Endothelial cell of umbilical vein (primary cell): ENCODE results near the gene EFNA4. TPM values are rescaled to one million over a fixed set of nuclear protein-coding genes. Genes with fewer than 3 reads are reported as not detected.

Experiments
- BruUV-seq: library from RNA; stranded (reverse); fragments of 400-500 nt; replicated peaks from 2 replicates; lab custom pipeline; 2021; lab: Mats Ljungman, UMichigan
- CTCF ChIA-PET: fragments of 300-600, 350-600 bp; sonication (Branson Sonifier 250); formaldehyde crosslinking; loops from one replicate; lab custom pipeline; 2021; ENCODE audit warnings: antibody characterized with exemption, inconsistent platforms; lab: Charles Lee
- POLR2A ChIA-PET: fragments of 300-600, 350-600 bp; sonication (Branson Sonifier 250); formaldehyde crosslinking; loops from one replicate; lab custom pipeline; 2021; ENCODE audit warnings: antibody characterized with exemption, inconsistent platforms; lab: Charles Lee
- DNase-seq: peaks from one replicate; pipeline ENCODE4 v3.0.0-alpha.2; 2011; ENCODE audit warnings: low read depth, low spot score
- FAIRE-seq: peaks from 2 replicates; lab custom pipeline; 2011; peaks lifted over from hg19 to GRCh38; lab: Jason Lieb, UNC
- H2AFZ ChIP-seq: 2 replicates; pipeline ENCODE4 v1.6.0; 2012; ENCODE audit warnings: low read depth, low read length, control low read depth, inconsistent platforms
- H3K27ac ChIP-seq: 2 replicates; pipeline ENCODE4 v1.5.1; 2011; ENCODE audit warnings: low read depth, mild to moderate bottlenecking, control low read depth, low read length, moderate library complexity; ENCODE audit not compliant: insufficient read depth
- H3K27me3 ChIP-seq, 2 experiments: 2 replicates each; pipeline versions ENCODE4 v1.6.0 to v1.6.1; 2011; ENCODE audit warnings: low read length in 2 of 2, mixed read lengths in 1 of 2; ENCODE audit not compliant: control insufficient read depth in 2 of 2, insufficient read depth in 2 of 2
- H3K36me3 ChIP-seq, 2 experiments: 2 replicates in 1 of 2; 3 replicates in 1 of 2; pipeline ENCODE4 v1.5.1; 2011; ENCODE audit warnings: low read length in 2 of 2, mild to moderate bottlenecking in 1 of 2, moderate library complexity in 1 of 2; ENCODE audit not compliant: control insufficient read depth in 2 of 2, insufficient read depth in 2 of 2; ENCODE audit errors: extremely low read depth in 1 of 2
- H3K4me1 ChIP-seq: 3 replicates; pipeline ENCODE4 v1.5.1; 2011; ENCODE audit warnings: mild to moderate bottlenecking, low read length; ENCODE audit not compliant: control insufficient read depth, insufficient read depth; ENCODE audit errors: extremely low read depth
- H3K4me2 ChIP-seq: 2 replicates; pipeline ENCODE4 v1.6.1; 2011; ENCODE audit warnings: low read length, control low read depth, mixed read lengths; ENCODE audit not compliant: insufficient read depth
- H3K4me3 ChIP-seq, 3 experiments: fragments of 200-600 bp in 1 of 3; sonication (generic), shearing (Covaris generic) in 1 of 3; replicated peaks in 1 of 3; 2 replicates each; pipeline ENCODE4 v1.5.1; 2011 to 2016; ENCODE audit warnings: control low read depth in 3 of 3, low read length in 3 of 3, mild to moderate bottlenecking in 2 of 3, inconsistent platforms in 1 of 3, low read depth in 1 of 3, moderate library complexity in 1 of 3; ENCODE audit not compliant: insufficient read depth in 1 of 3
- H3K79me2 ChIP-seq: 2 replicates; pipeline ENCODE4 v1.6.0; 2012; ENCODE audit warnings: low read length, inconsistent platforms; ENCODE audit not compliant: control insufficient read depth, insufficient read depth
- H3K9ac ChIP-seq: replicated peaks from 2 replicates; pipeline ENCODE3; 2011; ENCODE audit warnings: low read length, control low read depth; ENCODE audit not compliant: insufficient read depth; ENCODE audit errors: extremely low read depth
- H3K9me1 ChIP-seq: replicated peaks from 3 replicates; pipeline ENCODE4 v1.6.0; 2011; ENCODE audit warnings: mild to moderate bottlenecking, low read length; ENCODE audit not compliant: control insufficient read depth, insufficient read depth; ENCODE audit errors: extremely low read depth
- H3K9me3 ChIP-seq: replicated peaks from 2 replicates; pipeline ENCODE4 v1.5.1; 2012; ENCODE audit warnings: low read length, inconsistent platforms; ENCODE audit not compliant: control insufficient read depth, insufficient read depth
- H4K20me1 ChIP-seq: replicated peaks from 2 replicates; pipeline ENCODE3; 2011; ENCODE audit warnings: mild to moderate bottlenecking, low read length; ENCODE audit not compliant: control insufficient read depth, insufficient read depth; ENCODE audit errors: extremely low read depth
- CTCF ChIP-seq, 2 donors: IDR thresholded peaks; 1 replicate in 1 of 2; 2 replicates in 1 of 2; pipeline ENCODE4 v1.5.1; 2011; ENCODE audit warnings: low read length in 2 of 2, mild to moderate bottlenecking in 2 of 2, moderate library complexity in 2 of 2, control low read depth in 1 of 2, inconsistent platforms in 1 of 2, low read depth in 1 of 2; ENCODE audit not compliant: insufficient read depth in 1 of 2; ENCODE audit errors: extremely low read depth in 1 of 2
- EZH2 ChIP-seq: IDR thresholded peaks from 2 replicates; pipeline ENCODE4 v1.6.1; 2012; ENCODE audit warnings: borderline replicate concordance, low read depth, mild to moderate bottlenecking, moderate library complexity, low read length, inconsistent platforms; ENCODE audit not compliant: severe bottlenecking
- FOS ChIP-seq: IDR thresholded peaks from 2 replicates; pipeline ENCODE4 v1.6.1; 2011; ENCODE audit warnings: mild to moderate bottlenecking, low read length, moderate library complexity, borderline replicate concordance; ENCODE audit not compliant: insufficient read depth
- GATA2 ChIP-seq: IDR thresholded peaks from 2 replicates; pipeline ENCODE4 v1.7.0; 2011; ENCODE audit warnings: low read depth, mild to moderate bottlenecking, moderate library complexity, mixed read lengths, low read length; ENCODE audit not compliant: insufficient read length, insufficient read depth
- JUN ChIP-seq: IDR thresholded peaks from 2 replicates; pipeline ENCODE4 v1.6.1; 2011; ENCODE audit warnings: borderline replicate concordance, low read depth; ENCODE audit not compliant: insufficient read length, insufficient read depth
- MAX ChIP-seq: IDR thresholded peaks from 2 replicates; pipeline ENCODE4 v1.6.1; 2011; ENCODE audit not compliant: insufficient read depth, insufficient read length
- MYC ChIP-seq: IDR thresholded peaks from one replicate; pipeline ENCODE4 v1.6.1; 2011; ENCODE audit warnings: mild to moderate bottlenecking, low read depth, low read length
- POLR2A ChIP-seq: IDR thresholded peaks from 2 replicates; pipeline ENCODE4 v1.6.1; 2012; ENCODE audit warnings: low read depth, mild to moderate bottlenecking, control low read depth, low read length
- POLR2AphosphoS5 ChIP-seq: IDR thresholded peaks from 2 replicates; pipeline ENCODE4 v1.6.1; 2012; ENCODE audit warnings: low read depth, mild to moderate bottlenecking, control low read depth, low read length, moderate library complexity; ENCODE audit not compliant: insufficient read depth
- dilution Hi-C: fragments of 300-500 bp; cut with MboI; formaldehyde crosslinking; loops from one replicate; pipeline ENCODE4 v1.15.0; 2019; ENCODE audit warnings: low sequenced_read_pairs; ENCODE audit not compliant: extremely low pct_ligation_motif_present
- intact Hi-C: fragments of 100-400 bp; cut with micrococcal nuclease; formaldehyde crosslinking; loops from one replicate; pipeline ENCODE4 v1.10.0; 2022
- polyA plus RNA-seq, 4 experiments: library from polyadenylated mRNA; depleted of rRNA in 3 of 4; stranded (reverse) in 3 of 4; unstranded in 1 of 4; fragments of >200 nt; gene quantifications; 2 replicates each; pipeline versions ENCODE4 v1.2.1 to v1.2.3, GENCODE V29; 2011 to 2012; ENCODE audit warnings: missing spikeins in 1 of 4
- total RNA-seq: library from RNA; stranded (reverse); gene quantifications from 2 replicates; pipeline ENCODE4 v1.2.3, GENCODE V29; 2021

Gene EFNA4
- total and polyA plus RNA-seq, 2 donors (not counting 3 experiments of a cell fraction or from before 2014, with no cell fraction given), result 16.5 to 25.2 TPM

DNA sequence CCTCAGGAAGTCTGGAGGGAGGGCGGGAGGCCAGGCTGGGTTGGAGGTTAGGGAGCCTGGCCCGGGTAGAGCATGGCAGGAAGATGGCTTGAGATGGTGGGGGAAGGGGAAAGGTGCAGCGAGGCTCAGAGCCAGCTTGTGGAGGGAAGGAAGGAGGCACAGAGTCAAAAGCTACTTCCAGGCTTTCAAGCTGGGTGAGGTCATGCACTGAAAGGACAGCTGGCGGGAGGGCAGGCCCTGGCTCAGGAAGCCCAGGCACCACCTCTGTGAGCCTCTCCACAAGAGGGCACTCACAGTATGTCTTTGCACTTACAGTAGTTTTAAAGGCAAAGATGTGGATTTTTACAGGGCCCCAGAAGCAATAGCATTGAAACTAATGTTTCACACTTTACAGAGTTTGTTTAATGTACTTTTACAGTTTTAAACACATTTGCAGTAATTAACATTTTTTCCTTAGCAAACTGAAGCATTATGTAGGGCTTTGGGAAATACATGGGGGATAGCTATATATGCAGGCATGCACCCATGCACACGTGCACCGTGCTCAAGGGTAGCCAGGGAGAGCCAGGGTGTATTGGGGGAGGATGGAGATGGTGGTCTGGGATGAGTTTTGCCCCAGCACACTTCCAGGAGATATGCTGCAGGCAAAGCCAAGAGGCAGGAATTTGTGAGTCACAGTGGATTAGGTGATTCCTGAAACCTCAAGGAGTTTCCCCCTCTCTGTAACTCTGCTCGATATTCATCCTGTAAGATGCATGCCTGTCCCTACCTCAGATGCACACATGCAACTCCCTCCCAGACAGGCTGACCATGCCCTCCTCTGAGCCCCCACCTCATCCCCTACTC lies 18.5 kb upstream of the EFNA4 start:
- TF ChIP-seq POLR2AphosphoS5 (peak; percentile 53), MYC (no peak), GATA2 (no peak), MAX (no peak), POLR2A (no peak), EZH2 (no peak), JUN (no peak), CTCF (IDR thresholded peaks at IDR 0.05; ENCODE audit: extremely low read depth in 1 of 2, insufficient read depth in 1 of 2, low read depth in 1 of 2, low read length in 2 of 2) (peak; percentile 79 to 89), FOS (no peak)
- peak; percentile 98 for FAIRE-seq
- BruUV-seq, result no TSS peak
- Histone ChIP-seq H3K9me3 (no peaks in the 10 kb centered on the region), H3K9ac (no peak overlapping the region), H3K4me3 (no peak overlapping the region), H3K4me2 (no peak overlapping the region), H3K27me3 (no peaks in the 10 kb centered on the region), H3K27ac (no peak overlapping the region), H3K9me1 (no peaks in the 10 kb centered on the region), H3K36me3 (no peaks in the 10 kb centered on the region), H3K79me2 (no peaks in the 10 kb centered on the region), H2AFZ (peak overlapping the region; percentile 82), H4K20me1 (no peaks in the 10 kb centered on the region), H3K4me1 (peaks cover 18% of the 10 kb centered on the region)
- peak; percentile 79 for DNase-seq
- ChIA-PET CTCF (interaction anchor here (0.5 to 4.5 kb wide), 32 partner anchors 9 to 128 kb away, joined by 3 to 67 read pairs (median 4); partner anchors contain the start of genes DCST1, DCST2, EFNA3 and EFNA4), POLR2A (interaction anchor here (0.6 kb wide), 1 partner anchor 485 kb away, joined by 3 read pairs; no protein-coding TSS in a partner anchor)
- intact Hi-C loops (loop anchor here (1.0 to 2.0 kb wide), 4 partner anchors 16 to 122 kb away; partner anchors contain the start of gene ZBTB7B), dilution Hi-C loops (no loop called here)
